Epithelial cell of proximal tubule (primary cell): ENCODE results near the gene SLC10A2. TPM values are rescaled to one million over a fixed set of nuclear protein-coding genes. Genes with fewer than 3 reads are reported as not detected.
"Not testable (repeated sequence)": the region's sequence is repeated elsewhere in the genome, so short reads cannot be mapped to it uniquely, and the experiment has no call there.

Experiments used
- DNase-seq: peaks from one replicate; pipeline ENCODE4 v3.0.0-alpha.2; 2011; ENCODE audit warnings: low read depth
- H3K4me3 ChIP-seq: 2 replicates; pipeline ENCODE4 v1.5.1; 2011; ENCODE audit warnings: low read depth, mild to moderate bottlenecking, low read length
- total RNA-seq: library from RNA; depleted of rRNA; stranded (reverse); fragments of >200 nt; gene quantifications from 2 replicates; pipeline ENCODE4 v1.2.3, GENCODE V29; 2015
- TF ChIP-seq, protein P1 (sequence below): conservative IDR thresholded peaks from 2 replicates; pipeline ENCODE4 v1.5.1; 2012; ENCODE audit warnings: low read depth, mild to moderate bottlenecking, low read length

Gene SLC10A2
- total RNA-seq, 1 donor from 2014 or later, result not detected

DNA sequence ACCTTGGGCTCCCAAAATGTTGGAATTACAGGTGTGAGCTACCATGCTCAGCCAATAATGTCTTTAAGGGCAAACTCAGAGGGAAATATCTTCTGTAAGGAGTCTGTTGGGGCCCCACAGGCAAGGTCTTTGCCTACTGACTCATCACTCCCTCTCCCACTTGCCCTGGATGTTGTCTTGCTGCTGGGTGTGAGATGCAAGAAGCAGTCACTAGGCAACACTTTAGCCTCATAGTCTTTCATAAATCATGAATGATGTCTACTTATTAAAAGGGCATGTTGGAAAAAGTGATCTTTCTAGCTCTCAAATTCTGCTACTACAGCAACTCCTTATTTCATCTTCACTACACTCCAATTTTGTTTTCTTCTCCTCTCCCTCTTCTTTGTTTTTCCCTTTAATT is 34.6 kb upstream of the SLC10A2 start:
- no peak for DNase-seq
- TF ChIP-seq, protein P1, sequence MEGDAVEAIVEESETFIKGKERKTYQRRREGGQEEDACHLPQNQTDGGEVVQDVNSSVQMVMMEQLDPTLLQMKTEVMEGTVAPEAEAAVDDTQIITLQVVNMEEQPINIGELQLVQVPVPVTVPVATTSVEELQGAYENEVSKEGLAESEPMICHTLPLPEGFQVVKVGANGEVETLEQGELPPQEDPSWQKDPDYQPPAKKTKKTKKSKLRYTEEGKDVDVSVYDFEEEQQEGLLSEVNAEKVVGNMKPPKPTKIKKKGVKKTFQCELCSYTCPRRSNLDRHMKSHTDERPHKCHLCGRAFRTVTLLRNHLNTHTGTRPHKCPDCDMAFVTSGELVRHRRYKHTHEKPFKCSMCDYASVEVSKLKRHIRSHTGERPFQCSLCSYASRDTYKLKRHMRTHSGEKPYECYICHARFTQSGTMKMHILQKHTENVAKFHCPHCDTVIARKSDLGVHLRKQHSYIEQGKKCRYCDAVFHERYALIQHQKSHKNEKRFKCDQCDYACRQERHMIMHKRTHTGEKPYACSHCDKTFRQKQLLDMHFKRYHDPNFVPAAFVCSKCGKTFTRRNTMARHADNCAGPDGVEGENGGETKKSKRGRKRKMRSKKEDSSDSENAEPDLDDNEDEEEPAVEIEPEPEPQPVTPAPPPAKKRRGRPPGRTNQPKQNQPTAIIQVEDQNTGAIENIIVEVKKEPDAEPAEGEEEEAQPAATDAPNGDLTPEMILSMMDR, result no peak
- H3K4me3 ChIP-seq, result no peak overlapping the region

DNA sequence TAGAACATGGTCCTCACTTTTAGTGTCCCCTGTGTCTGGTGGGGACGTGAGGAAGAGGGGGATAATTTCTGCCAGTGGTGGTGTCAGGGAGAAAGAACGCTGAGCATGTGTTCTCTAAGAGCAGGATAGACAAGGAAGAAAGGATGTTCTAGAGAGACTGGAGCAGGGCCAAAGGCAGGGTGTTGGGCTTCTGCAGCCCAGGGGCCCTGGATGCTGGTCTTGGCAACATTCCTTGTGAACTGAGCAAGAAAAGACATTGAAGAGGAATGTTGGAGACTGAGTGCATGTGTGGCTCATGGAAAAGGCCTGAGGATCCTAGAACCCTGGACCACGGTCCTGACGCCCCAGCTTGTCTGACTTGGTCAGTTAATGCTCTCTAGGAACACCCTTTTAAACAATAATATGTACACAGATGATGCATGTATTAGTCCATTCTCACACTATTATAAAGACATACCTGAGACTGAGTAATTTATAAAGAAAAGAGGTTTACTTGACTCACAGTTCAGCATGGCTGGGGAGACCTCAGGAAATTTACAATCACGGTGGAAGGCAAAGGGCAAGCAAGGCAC is 33.6 kb upstream of the SLC10A2 start:
- H3K4me3 ChIP-seq, result no peak overlapping the region
- TF ChIP-seq, protein P1, result no peak
- no peak for DNase-seq

DNA sequence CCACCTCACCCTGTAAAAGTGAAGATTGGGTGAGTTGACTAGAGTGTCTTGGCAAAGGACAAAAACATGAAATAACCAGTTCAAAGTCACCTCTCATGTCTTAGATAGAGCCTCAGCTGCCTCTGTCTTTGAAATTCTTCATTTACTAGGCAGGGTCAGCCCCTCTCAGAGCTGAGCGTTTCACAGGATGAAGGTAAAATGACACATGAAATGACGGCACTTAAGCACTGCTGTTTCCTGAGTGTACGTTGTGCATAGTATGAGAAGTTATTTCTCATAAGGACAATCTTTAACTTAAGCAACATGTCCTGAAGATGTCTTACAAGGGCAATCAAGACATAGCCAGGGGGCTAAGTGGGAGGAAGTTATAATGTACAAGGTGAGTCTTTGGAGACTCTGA is 32.3 kb upstream of the SLC10A2 start:
- TF ChIP-seq, protein P1, result no peak
- no peak overlapping the region for H3K4me3 ChIP-seq
- no peak for DNase-seq

DNA sequence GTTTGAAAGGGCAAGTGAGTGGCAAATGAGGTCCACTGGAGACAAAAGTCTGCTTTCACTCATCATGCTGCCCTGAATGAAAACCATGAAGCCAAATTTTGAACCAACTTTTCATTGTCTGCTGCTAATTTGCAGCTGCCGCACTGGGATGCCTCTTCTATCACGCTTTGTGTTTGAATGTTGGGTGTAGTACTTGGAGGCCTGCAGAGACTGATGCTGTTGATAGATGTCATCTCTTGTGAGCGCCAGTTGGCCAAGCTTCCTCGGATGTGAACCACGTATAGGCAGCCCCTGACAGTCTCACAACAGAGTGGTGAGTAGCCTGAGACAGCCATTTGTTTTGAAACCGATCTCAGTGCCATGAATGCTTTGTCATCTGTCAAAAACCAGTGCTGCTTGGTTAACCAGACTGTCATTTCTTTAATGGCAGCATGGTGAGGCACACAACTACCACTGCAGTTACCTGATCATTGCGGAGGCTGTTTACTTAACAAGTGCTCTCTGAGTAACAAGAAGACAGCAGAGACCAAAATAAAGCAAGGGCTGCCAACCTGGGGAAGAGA is 31.2 kb upstream of the SLC10A2 start:
- no peak overlapping the region for H3K4me3 ChIP-seq
- TF ChIP-seq, protein P1, result no peak
- no peak for DNase-seq

DNA sequence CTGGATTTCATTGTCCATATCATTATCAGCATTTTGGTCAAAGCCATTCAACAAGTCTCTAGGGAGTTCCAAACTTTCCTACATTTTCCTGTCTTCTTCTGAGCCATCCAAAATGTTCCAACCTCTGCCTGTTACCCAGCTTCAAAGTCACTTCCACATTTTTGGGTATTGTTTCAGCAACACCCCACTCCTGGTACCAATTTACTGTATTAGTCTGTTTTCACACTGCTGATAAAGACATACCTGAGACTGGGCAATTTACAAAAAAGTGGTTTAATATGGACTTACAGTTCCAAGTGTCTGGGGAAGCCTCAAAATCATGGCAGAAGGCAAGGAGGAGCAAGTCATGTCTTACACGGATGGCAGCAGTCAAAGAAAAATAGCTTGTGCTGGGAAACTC is 27.4 kb upstream of the SLC10A2 start:
- not testable (repeated sequence) for H3K4me3 ChIP-seq, DNase-seq

DNA sequence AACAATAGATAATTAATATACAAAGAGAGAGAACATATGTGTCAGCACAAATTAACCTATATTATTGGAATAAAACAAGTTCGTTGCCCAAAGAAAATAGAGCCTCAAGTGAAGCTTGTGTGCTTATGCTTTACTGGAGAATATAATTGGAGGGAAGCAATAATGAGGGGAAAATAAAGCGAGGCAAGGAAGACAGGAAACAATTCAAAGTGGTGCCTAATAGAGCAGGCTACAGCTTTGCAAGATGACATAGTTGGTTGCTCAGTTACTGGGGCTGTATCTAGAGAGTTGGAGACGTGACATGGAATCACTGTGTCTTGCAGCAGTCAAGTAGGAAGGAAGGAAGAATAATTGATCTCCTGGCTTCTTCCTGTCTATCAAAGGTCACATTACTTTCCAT is 21.1 kb upstream of the SLC10A2 start:
- no peak for DNase-seq
- TF ChIP-seq, protein P1, result no peak
- H3K4me3 ChIP-seq, result no peak overlapping the region

DNA sequence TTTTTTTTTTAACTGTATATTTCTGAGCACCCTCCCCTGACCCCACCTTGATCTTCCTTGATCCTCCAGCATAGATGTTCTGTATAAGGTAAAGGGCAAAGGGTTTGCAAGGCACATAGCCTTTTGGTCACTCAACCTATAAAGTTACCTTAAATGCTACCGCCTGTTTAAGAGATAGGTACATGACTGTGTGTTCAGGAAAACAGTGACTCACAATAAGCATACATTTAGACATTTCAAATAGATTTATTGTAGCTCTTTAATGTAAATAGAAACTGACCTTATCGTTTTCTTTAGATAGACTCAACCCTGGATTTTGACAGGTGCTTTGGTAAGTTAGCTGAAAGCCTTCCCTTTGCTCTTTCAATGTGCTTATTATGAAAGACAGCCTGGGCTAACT is 15.2 kb upstream of the SLC10A2 start:
- no peak for DNase-seq
- no peak overlapping the region for H3K4me3 ChIP-seq
- TF ChIP-seq, protein P1, result no peak
